Measurements from ENCODE around the gene TTLL13. TPM values are rescaled to one million over a fixed set of nuclear protein-coding genes. Genes with fewer than 3 reads are reported as not detected.
A peak's percentile ranks its signal among the peaks of the same experiment; 100 is the strongest.
"Not testable (repeated sequence)": the region's sequence is repeated elsewhere in the genome, so short reads cannot be mapped to it uniquely, and the experiment has no call there.

Gene TTLL13
- polyA plus RNA-seq, 4 donors: 0.10 to 0.19 (median 0.15) TPM; not detected in 1

GRCh38 chr15:90233387-90234095 lies 15.8 kb upstream of the TTLL13 start, which contains the start of gene CIB1:
Gene CIB1 (minus strand): TSS chr15:90233941. CDS start chr15:90233885, 56 bp downstream.
- DNase-seq (ENCODE audit: low read depth in 4 of 4, low spot score in 3 of 4): peak in 3 of 4 donors; percentile 91 to 93 (median 92)

GRCh38 chr15:90234096-90234988 lies 15.0 kb upstream of the TTLL13 start, which contains the start of gene GDPGP1:
Gene GDPGP1 (plus strand): TSS chr15:90234209. CDS start chr15:90240909, 6,700 bp downstream.
- peak in 1 of 4 donors; percentile 84 for DNase-seq (ENCODE audit: low read depth in 4 of 4, low spot score in 3 of 4)

DNA sequence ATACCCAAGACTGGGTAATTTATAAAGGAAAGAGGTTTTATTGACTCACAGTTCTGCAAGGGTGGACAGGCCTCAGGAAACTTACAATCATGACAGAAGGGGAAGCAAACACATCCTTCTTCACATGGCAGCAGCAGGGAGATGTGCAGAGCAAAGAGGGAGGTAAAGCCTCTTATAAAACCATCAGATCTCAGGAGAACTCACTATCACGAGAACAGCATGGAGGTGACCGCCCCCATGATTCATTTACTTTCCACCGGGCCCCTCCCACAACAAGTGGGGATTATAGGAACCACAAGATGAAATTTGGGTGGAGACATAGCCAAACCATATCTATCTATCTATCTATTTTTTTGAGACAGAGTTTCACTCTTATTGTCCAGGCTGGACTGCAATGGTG lies 10.0 kb upstream of the TTLL13 start:
- DNase-seq (ENCODE audit: low read depth in 4 of 4, low spot score in 3 of 4): no peak

DNA sequence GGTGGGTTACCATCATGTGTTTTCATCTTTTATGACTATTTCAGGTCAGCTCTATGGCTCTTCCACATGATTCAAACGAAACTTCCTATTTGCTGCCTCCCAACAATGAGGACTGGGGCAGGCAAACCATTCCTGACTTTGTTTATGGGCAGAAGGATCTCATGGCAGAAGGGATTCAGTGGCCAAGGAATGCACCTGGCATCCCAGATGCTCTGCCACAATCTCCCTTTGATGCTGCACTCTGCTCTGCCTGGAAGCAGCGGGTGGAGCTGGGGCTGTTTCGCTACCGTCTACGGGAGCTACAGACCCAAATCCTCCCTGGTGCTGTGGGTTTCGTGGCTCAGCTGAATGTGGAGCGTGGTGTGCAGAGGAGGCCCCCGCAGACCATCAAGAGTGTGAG lies 8.5 kb upstream of the TTLL13 start:
- no peak for DNase-seq (ENCODE audit: low read depth in 4 of 4, low spot score in 3 of 4)

DNA sequence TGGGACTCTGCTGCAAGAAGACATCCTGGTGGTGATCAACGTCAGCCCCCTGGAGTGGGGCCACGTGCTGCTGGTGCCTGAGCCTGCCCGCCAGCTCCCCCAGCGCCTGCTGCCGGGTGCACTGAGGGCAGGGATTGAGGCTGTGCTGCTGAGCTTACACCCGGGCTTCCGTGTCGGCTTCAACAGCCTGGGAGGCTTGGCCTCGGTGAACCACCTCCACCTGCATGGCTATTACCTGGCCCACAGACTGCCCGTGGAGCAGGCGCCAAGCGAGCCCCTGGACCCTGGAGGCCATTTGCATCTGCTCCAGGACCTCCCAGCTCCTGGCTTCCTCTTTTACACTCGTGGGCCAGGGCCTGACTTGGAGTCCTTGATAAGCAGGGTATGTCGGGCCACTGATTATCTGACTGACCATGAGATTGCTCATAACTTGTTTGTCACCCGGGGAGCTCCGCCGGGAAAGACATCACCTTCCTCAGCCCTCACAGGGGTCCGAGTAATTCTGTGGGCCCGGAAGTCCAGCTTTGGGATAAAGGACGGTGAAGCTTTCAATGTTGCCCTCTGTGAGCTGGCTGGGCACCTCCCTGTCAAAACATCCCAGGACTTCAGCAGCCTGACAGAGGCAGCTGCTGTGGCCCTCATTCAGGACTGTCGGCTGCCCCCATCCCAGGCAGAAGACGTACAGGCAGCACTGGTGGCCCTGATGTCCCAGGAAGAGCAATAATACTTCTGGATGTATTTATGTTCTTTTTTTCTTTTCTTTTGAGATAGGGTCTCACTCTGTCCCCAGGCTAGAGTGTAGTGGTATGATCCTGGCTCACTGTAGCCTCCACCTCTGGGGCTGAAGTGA lies 7.8 kb upstream of the TTLL13 start:
- no peak for DNase-seq (ENCODE audit: low read depth in 4 of 4, low spot score in 3 of 4)

DNA sequence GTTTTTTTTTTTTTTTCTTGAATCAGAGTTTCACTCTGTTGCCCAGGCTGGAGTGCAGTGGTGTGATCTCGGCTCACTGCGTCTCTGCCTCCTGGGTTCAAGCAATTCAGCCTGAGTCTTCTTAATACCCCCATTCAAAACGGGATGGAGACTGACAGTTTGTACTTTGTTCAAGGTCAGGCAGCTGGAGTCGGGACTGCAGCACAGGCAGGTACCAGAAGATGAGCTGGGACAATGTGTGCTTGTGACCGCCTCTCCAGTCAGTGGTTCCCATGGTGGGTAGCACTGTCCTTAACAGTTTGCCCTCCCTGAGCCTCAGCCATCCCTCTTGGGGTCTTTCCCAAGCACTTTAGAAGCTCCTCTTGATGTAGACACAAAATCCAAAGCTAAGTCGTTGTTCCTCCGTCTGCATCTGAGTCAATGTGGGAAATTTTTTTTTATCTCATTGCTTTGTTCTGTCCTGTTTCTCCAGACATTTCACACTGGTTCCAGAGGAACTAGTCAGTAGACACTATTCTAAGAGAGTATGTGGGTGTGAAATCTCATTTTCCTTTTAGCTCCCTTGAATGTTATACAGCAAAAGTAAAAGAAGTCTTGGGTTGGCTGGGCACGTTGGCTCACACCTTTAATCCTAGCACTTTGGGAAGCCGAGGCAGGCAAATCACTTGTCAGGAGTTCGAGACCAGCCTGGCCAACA lies 5.3 kb upstream of the TTLL13 start:
- DNase-seq (ENCODE audit: low read depth in 4 of 4, low spot score in 3 of 4): no peak

DNA sequence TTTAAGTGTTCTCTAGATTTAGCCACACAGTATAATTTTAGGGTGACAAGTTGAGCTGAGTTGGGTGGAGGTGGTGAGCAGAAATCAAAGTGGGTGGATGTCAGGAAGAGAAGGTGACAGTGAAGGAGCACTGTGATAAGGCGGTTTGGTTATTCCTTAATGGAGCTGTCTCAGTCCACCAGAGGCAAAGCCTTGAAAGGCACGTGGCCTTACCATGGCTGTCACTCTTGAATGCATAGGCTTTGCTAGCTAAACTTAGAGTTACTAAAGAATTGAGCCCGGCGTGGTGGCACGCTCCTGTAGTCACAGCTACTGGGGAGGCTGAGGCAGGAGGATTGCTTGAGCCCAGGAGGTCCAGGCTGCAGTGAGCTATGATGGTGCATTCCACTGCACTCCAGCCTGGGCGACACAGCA lies 560 bp upstream of the TTLL13 start:
- DNase-seq (ENCODE audit: low read depth in 4 of 4, low spot score in 3 of 4): no peak

DNA sequence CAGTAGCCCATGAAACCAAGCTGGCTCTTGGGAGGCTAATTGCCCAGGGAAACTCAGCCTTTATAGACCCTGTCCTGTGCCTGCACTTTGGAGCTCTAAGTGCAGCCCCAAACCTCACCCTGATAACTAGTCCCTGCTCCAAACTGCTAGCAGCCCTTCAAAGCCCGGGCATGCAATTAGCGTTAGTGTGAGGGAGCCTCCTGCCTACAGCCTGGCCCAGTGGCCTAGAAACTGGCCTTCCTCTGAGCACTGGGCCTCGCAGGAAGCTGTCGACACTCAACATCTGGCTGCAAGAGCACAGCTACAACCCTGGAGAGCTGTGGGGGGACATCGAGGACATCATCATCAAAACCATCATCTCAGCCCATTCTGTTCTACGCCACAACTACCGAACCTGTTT lies 8.4 kb downstream of the TTLL13 start:
- no peak for DNase-seq (ENCODE audit: low read depth in 4 of 4, low spot score in 3 of 4)

- DNase-seq (ENCODE audit: low read depth in 4 of 4, low spot score in 3 of 4): no peak
Measured at GRCh38 chr15:90259524-90259923, 10.2 kb downstream of the TTLL13 start.

DNA sequence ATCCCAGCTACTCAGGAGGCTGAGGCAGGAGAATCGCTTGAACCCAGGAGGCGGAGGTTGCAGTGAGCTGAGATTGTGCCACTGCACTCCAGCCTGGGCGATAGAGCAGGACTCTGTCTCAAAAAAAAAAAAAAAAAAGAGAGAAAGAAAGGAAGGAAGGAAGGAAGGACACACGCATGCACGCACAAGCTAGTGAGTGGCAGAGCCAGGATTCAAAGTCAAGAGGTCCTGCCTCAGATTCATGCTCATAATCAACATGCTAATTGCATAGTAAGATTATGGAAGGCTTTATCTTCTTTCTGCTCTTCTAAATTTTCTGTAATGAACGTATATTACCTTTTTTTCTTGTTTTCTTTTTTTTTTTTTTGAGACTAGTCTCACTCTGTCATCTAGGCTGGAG lies 11.4 kb downstream of the TTLL13 start:
- not testable (repeated sequence) for DNase-seq (ENCODE audit: low read depth in 4 of 4, low spot score in 3 of 4)

GRCh38 chr15:90261811-90262210 lies 12.5 kb downstream of the TTLL13 start:
- DNase-seq (ENCODE audit: low read depth in 4 of 4, low spot score in 3 of 4): no peak

DNA sequence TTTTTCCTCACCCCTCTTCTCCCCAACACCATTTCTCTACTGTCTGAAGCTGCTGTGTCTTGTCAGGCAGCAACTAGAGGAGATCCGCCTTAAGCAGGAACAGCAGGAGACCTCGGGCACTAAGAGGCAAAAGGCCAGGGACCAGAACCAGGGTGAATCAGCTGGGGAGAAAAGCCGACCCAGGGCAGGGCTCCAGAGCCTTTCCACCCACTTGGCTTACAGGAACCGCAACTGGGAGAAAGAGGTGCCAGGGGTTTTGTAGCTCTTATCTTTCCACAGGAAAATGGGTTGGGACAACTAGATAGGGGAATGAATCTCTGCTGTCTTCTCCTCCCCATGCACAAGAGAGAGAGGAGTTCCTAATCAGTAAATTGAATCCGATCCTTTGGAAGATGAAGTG lies 13.1 kb downstream of the TTLL13 start:
- no peak for DNase-seq (ENCODE audit: low read depth in 4 of 4, low spot score in 3 of 4)

- DNase-seq (ENCODE audit: low read depth in 4 of 4, low spot score in 3 of 4): no peak
Measured at GRCh38 chr15:90264671-90265070, 15.3 kb downstream of the TTLL13 start.

GRCh38 chr15:90265271-90266060 lies 16.1 kb downstream of the TTLL13 start, which contains the start of gene NGRN:
Gene NGRN (plus strand): TSS chr15:90265672. CDS start chr15:90265713, 41 bp downstream.
- peak; percentile 83 to 88 (median 87) for DNase-seq (ENCODE audit: low read depth in 4 of 4, low spot score in 3 of 4)

DNA sequence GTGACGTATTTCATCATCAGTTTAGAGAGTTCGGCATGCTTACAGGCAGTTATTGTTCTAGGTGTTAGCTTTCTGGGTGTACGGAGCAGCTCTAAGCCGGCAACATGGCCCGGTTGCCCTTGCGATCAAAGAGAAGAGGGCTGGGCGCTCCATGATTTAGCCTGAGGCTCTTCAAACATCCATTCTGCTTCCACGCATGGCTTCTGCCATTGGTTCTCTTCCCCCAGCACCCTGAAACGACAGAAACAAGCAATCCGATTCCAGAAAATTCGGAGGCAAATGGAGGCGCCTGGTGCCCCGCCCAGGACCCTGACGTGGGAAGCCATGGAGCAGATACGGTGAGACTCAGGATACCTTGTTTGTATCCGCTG lies 16.7 kb downstream of the TTLL13 start:
- peak in 2 of 4 donors; percentile 12 to 22 for DNase-seq (ENCODE audit: low read depth in 4 of 4, low spot score in 3 of 4)

GRCh38 chr15:90266485-90266884 lies 17.1 kb downstream of the TTLL13 start:
- no peak for DNase-seq (ENCODE audit: low read depth in 4 of 4, low spot score in 3 of 4)

GRCh38 chr15:90268415-90268814 lies 19.1 kb downstream of the TTLL13 start:
- no peak for DNase-seq (ENCODE audit: low read depth in 4 of 4, low spot score in 3 of 4)

- no peak for DNase-seq (ENCODE audit: low read depth in 4 of 4, low spot score in 3 of 4)
Measured at GRCh38 chr15:90270502-90271150, 21.3 kb downstream of the TTLL13 start.

All from right renal pelvis (tissue), 4 donors.